Type B pancreatic cell (in vitro differentiated cells): ENCODE measurements around the gene SLC25A27. TPM values are rescaled to one million over a fixed set of nuclear protein-coding genes. Genes with fewer than 3 reads are reported as not detected.

ENCODE experiments used
- DNase-seq: peaks from one replicate; pipeline ENCODE4 v3.0.0; 2021; ENCODE audit warnings: mixed read lengths; ENCODE audit not compliant: unreplicated experiment; ENCODE audit errors: extremely low spot score
- H3K27ac Mint-ChIP-seq: 2 replicates; pipeline ENCODE4 v1.8.0; 2021; ENCODE audit warnings: mild to moderate bottlenecking, mixed read lengths
- H3K27me3 Mint-ChIP-seq: 2 replicates; pipeline ENCODE4 v1.8.0; 2021; ENCODE audit warnings: mixed read lengths
- H3K36me3 Mint-ChIP-seq: 2 replicates; pipeline ENCODE4 v1.8.0; 2021; ENCODE audit warnings: mixed read lengths
- H3K4me1 Mint-ChIP-seq: one replicate; pipeline ENCODE4 v1.8.0; 2021; ENCODE audit warnings: mixed read lengths; ENCODE audit not compliant: unreplicated experiment
- H3K4me3 Mint-ChIP-seq: 2 replicates; pipeline ENCODE4 v1.8.0; 2021; ENCODE audit warnings: mild to moderate bottlenecking, mixed read lengths
- H3K9me3 Mint-ChIP-seq: 2 replicates; pipeline ENCODE4 v1.8.0; 2021; ENCODE audit warnings: mixed read lengths
- total RNA-seq: library from RNA; stranded (reverse); gene quantifications from 2 replicates; pipeline ENCODE4 v1.2.1, GENCODE V29; 2021; ENCODE audit warnings: low replicate concordance
- TF ChIP-seq, protein P1 (sequence below): fragments of 200-600 bp; sonication (generic); conservative IDR thresholded peaks from 2 replicates; pipeline ENCODE4 v1.5.0; 2021; ENCODE audit warnings: antibody characterized with exemption, mild to moderate bottlenecking

SLC25A27 gene
- total RNA-seq, 1 donor from 2014 or later: 18.1 TPM

- no peaks in the 10 kb centered on the region for H3K9me3 Mint-ChIP-seq
- TF ChIP-seq, protein P1, sequence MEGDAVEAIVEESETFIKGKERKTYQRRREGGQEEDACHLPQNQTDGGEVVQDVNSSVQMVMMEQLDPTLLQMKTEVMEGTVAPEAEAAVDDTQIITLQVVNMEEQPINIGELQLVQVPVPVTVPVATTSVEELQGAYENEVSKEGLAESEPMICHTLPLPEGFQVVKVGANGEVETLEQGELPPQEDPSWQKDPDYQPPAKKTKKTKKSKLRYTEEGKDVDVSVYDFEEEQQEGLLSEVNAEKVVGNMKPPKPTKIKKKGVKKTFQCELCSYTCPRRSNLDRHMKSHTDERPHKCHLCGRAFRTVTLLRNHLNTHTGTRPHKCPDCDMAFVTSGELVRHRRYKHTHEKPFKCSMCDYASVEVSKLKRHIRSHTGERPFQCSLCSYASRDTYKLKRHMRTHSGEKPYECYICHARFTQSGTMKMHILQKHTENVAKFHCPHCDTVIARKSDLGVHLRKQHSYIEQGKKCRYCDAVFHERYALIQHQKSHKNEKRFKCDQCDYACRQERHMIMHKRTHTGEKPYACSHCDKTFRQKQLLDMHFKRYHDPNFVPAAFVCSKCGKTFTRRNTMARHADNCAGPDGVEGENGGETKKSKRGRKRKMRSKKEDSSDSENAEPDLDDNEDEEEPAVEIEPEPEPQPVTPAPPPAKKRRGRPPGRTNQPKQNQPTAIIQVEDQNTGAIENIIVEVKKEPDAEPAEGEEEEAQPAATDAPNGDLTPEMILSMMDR: no peak
- no peak within 1 kb of the TSS for H3K27ac Mint-ChIP-seq
These were observed 34.9 kb downstream of the SLC25A27 start, which contains the start of gene TDRD6 for GRCh38 chr6:46687619-46688097. Gene TDRD6 (plus strand): TSS chr6:46687885. CDS start chr6:46688129, 244 bp downstream.

GRCh38 chr6:46688117-46688965 lies 35.6 kb downstream of the SLC25A27 start:
- H3K27ac Mint-ChIP-seq: no peak overlapping the region
- peaks cover 14% of the 10 kb centered on the region for H3K27me3 Mint-ChIP-seq
- DNase-seq: no peak
- no peaks in the 10 kb centered on the region for H3K9me3 Mint-ChIP-seq
- no peaks in the 10 kb centered on the region for H3K36me3 Mint-ChIP-seq
- no peaks in the 10 kb centered on the region for H3K4me1 Mint-ChIP-seq
- H3K4me3 Mint-ChIP-seq: no peak overlapping the region
- TF ChIP-seq, protein P1: no peak

More at GRCh38 chr6:46687619-46688097, 34.9 kb downstream of the SLC25A27 start, which contains the start of gene TDRD6:
- no peak within 1 kb of the TSS for H3K4me3 Mint-ChIP-seq
- no peak for DNase-seq
- peaks cover 8% of the 10 kb centered on the region for H3K27me3 Mint-ChIP-seq
- H3K36me3 Mint-ChIP-seq: no peaks in the 10 kb centered on the region
- no peaks in the 10 kb centered on the region for H3K4me1 Mint-ChIP-seq

GRCh38 chr6:46688966-46689335 lies 36.2 kb downstream of the SLC25A27 start:
- peaks cover 20% of the 10 kb centered on the region for H3K27me3 Mint-ChIP-seq
- no peak overlapping the region for H3K27ac Mint-ChIP-seq
- no peak for DNase-seq
- H3K4me1 Mint-ChIP-seq: no peaks in the 10 kb centered on the region
- no peak overlapping the region for H3K4me3 Mint-ChIP-seq
- no peaks in the 10 kb centered on the region for H3K9me3 Mint-ChIP-seq
- no peaks in the 10 kb centered on the region for H3K36me3 Mint-ChIP-seq
- TF ChIP-seq, protein P1: no peak

- no peaks in the 10 kb centered on the region for H3K4me1 Mint-ChIP-seq
These were observed 36.9 kb downstream of the SLC25A27 start for GRCh38 chr6:46689657-46690056.

DNA sequence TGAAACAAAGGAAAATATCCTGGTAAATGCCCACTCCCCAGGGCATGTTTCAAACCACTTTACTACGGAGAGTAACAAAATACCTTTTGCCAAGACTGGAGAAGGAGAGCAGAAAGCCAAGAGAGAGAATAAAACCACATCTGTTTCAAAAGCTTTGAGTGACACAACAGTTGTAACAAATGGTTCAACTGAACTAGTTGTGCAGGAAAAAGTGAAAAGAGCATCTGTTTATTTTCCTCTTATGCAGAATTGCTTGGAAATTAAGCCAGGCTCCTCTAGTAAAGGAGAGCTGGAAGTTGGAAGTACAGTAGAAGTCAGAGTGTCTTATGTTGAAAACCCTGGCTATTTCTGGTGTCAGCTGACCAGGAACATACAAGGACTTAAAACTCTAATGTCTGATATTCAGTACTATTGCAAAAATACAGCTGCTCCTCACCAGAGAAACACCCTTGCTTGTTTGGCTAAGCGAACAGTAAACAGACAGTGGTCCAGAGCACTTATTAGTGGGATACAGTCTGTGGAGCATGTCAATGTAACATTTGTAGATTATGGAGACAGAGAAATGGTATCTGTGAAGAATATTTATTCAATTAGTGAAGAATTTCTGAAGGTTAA lies 37.5 kb downstream of the SLC25A27 start:
- Mint-ChIP-seq H3K27me3 (peaks cover 20% of the 10 kb centered on the region), H3K27ac (no peak overlapping the region), H3K9me3 (no peaks in the 10 kb centered on the region), H3K4me3 (no peak overlapping the region), H3K36me3 (no peaks in the 10 kb centered on the region), H3K4me1 (no peaks in the 10 kb centered on the region)
- no peak for DNase-seq
- TF ChIP-seq, protein P1: no peak

More at GRCh38 chr6:46689657-46690056, 36.9 kb downstream of the SLC25A27 start:
- DNase-seq: no peak
- no peaks in the 10 kb centered on the region for H3K9me3 Mint-ChIP-seq
- TF ChIP-seq, protein P1: no peak
- H3K4me3 Mint-ChIP-seq: no peak overlapping the region
- H3K27me3 Mint-ChIP-seq: peaks cover 20% of the 10 kb centered on the region
- no peak overlapping the region for H3K27ac Mint-ChIP-seq
- no peaks in the 10 kb centered on the region for H3K36me3 Mint-ChIP-seq
